ENCODE measurements around the gene HTN1.
"Not testable (repeated sequence)": the region's sequence is repeated elsewhere in the genome, so short reads cannot be mapped to it uniquely, and the experiment has no call there.

- not testable (repeated sequence) for TF ChIP-seq POLR2A, EP300, CTCF, POLR2AphosphoS5 (IDR thresholded peaks at IDR 0.05)
Observed at GRCh38 chr4:70019006-70019405, 31.2 kb upstream of the HTN1 start.
